SK-N-SH (cell line): ENCODE results near the gene ABRACL.

ENCODE experiments used
- ELF1 ChIP-seq: IDR thresholded peaks from 2 replicates; pipeline ENCODE4 v1.4.0; 2012
- EP300 ChIP-seq, 2 experiments: IDR thresholded peaks; 2 replicates each; pipeline versions ENCODE4 v1.4.0 to v1.6.1; 2012; ENCODE audit warnings: borderline replicate concordance in 1 of 2, low read depth in 1 of 2, low read length in 1 of 2
- GATA2 ChIP-seq: sonication (generic); formaldehyde crosslinking; IDR thresholded peaks from 2 replicates; pipeline ENCODE4 v1.5.0; 2020; ENCODE audit warnings: mild to moderate bottlenecking, missing genetic modification reagents
- JUND ChIP-seq: IDR thresholded peaks from 2 replicates; pipeline ENCODE4 v1.4.0; 2012
- POLR2AphosphoS5 ChIP-seq: IDR thresholded peaks from 2 replicates; pipeline ENCODE4 v1.6.1; 2012; ENCODE audit warnings: low read depth, low read length
- RAD21 ChIP-seq: IDR thresholded peaks from 2 replicates; pipeline ENCODE4 v1.6.1; 2012; ENCODE audit warnings: mild to moderate bottlenecking, low read length
- SIN3A ChIP-seq: IDR thresholded peaks from 2 replicates; pipeline ENCODE4 v1.6.1; 2012; ENCODE audit warnings: low read depth, mild to moderate bottlenecking, low read length, moderate library complexity, borderline replicate concordance
- SMC3 ChIP-seq: IDR thresholded peaks from 2 replicates; pipeline ENCODE4 v1.6.1; 2012; ENCODE audit warnings: low read depth, low read length, improper control_type of control experiment
- TCF12 ChIP-seq: IDR thresholded peaks from 2 replicates; pipeline ENCODE4 v1.4.0; 2012
- TEAD4 ChIP-seq: IDR thresholded peaks from 2 replicates; pipeline ENCODE4 v1.4.0; 2012; ENCODE audit warnings: mild to moderate bottlenecking, borderline replicate concordance; ENCODE audit not compliant: insufficient read depth
- YY1 ChIP-seq: IDR thresholded peaks from 2 replicates; pipeline ENCODE4 v1.4.0; 2012; ENCODE audit warnings: low read depth, mild to moderate bottlenecking
- TF ChIP-seq, protein P1 (sequence below): fragments of 200-600 bp; sonication (generic); IDR thresholded peaks from 2 replicates; pipeline ENCODE4 v1.6.1; 2017; ENCODE audit warnings: antibody characterized with exemption, mild to moderate bottlenecking, moderate library complexity
- TF ChIP-seq, protein P2 (sequence below): IDR thresholded peaks from 2 replicates; pipeline ENCODE4 v1.4.0; 2012; ENCODE audit warnings: low read depth
- TF ChIP-seq, protein P3 (sequence below): IDR thresholded peaks from 2 replicates; pipeline ENCODE4 v1.6.1; 2012; ENCODE audit warnings: mild to moderate bottlenecking, low read depth, low read length, moderate library complexity

DNA sequence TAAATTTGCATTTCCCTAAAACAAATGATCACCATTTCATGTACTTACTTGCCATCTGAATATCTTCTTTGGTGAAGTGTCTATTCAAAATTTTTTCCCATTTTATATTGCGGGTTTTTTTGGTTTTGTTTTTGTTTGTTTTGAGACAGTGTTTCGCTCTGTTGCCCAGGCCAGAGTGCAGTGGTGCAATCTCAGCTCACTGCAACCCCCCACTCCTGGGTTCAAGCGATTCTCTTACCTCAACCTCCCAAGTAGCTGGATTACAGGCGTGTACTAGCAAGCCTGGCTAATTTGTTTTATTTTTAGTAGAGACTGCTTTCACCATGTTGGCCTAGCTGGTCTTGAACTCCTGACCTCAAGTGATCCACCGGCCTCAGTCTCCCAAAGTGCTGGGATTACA, 31.4 kb upstream of the ABRACL start:
- TF ChIP-seq EP300 (IDR thresholded peaks at IDR 0.05; ENCODE audit: borderline replicate concordance in 1 of 2, low read depth in 1 of 2, low read length in 1 of 2) (no peak), ELF1 (no peak), TCF12 (no peak), POLR2AphosphoS5 (no peak), SIN3A (no peak), SMC3 (no peak), GATA2 (CRISPR knock-in tag) (no peak), YY1 (no peak), RAD21 (no peak), TEAD4 (no peak), JUND (no peak)
- TF ChIP-seq, protein P1, sequence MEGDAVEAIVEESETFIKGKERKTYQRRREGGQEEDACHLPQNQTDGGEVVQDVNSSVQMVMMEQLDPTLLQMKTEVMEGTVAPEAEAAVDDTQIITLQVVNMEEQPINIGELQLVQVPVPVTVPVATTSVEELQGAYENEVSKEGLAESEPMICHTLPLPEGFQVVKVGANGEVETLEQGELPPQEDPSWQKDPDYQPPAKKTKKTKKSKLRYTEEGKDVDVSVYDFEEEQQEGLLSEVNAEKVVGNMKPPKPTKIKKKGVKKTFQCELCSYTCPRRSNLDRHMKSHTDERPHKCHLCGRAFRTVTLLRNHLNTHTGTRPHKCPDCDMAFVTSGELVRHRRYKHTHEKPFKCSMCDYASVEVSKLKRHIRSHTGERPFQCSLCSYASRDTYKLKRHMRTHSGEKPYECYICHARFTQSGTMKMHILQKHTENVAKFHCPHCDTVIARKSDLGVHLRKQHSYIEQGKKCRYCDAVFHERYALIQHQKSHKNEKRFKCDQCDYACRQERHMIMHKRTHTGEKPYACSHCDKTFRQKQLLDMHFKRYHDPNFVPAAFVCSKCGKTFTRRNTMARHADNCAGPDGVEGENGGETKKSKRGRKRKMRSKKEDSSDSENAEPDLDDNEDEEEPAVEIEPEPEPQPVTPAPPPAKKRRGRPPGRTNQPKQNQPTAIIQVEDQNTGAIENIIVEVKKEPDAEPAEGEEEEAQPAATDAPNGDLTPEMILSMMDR = no peak
- TF ChIP-seq, protein P2, sequence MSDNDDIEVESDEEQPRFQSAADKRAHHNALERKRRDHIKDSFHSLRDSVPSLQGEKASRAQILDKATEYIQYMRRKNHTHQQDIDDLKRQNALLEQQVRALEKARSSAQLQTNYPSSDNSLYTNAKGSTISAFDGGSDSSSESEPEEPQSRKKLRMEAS = no peak
- TF ChIP-seq, protein P3, sequence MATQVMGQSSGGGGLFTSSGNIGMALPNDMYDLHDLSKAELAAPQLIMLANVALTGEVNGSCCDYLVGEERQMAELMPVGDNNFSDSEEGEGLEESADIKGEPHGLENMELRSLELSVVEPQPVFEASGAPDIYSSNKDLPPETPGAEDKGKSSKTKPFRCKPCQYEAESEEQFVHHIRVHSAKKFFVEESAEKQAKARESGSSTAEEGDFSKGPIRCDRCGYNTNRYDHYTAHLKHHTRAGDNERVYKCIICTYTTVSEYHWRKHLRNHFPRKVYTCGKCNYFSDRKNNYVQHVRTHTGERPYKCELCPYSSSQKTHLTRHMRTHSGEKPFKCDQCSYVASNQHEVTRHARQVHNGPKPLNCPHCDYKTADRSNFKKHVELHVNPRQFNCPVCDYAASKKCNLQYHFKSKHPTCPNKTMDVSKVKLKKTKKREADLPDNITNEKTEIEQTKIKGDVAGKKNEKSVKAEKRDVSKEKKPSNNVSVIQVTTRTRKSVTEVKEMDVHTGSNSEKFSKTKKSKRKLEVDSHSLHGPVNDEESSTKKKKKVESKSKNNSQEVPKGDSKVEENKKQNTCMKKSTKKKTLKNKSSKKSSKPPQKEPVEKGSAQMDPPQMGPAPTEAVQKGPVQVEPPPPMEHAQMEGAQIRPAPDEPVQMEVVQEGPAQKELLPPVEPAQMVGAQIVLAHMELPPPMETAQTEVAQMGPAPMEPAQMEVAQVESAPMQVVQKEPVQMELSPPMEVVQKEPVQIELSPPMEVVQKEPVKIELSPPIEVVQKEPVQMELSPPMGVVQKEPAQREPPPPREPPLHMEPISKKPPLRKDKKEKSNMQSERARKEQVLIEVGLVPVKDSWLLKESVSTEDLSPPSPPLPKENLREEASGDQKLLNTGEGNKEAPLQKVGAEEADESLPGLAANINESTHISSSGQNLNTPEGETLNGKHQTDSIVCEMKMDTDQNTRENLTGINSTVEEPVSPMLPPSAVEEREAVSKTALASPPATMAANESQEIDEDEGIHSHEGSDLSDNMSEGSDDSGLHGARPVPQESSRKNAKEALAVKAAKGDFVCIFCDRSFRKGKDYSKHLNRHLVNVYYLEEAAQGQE = no peak
